Activated T-helper 2 cell treated with anti-CD3 and anti-CD28 coated beads, Interferon-gamma antibody, Interleukin-2, Interleukin-4, amounts not matched to agents 10 μg/mL and 5 μg/mL and 100 μg/mL, durations not matched to agents 14 hours and 24 hours and 36 hours (primary cell): ENCODE results near the gene LETMD1. TPM values are rescaled to one million over a fixed set of nuclear protein-coding genes. Genes with fewer than 3 reads are reported as not detected.
A peak's percentile ranks its signal among the peaks of the same experiment; 100 is the strongest.
"Not testable (repeated sequence)": the region's sequence is repeated elsewhere in the genome, so short reads cannot be mapped to it uniquely, and the experiment has no call there.

Experiments used
- DNase-seq: peaks from one replicate; pipeline ENCODE4 v3.0.0; 2021; ENCODE audit warnings: low spot score
- H3K27ac Mint-ChIP-seq: one replicate; pipeline ENCODE4 v1.8.0; 2021; ENCODE audit warnings: mixed read lengths
- H3K27me3 Mint-ChIP-seq: one replicate; pipeline ENCODE4 v1.8.0; 2021; ENCODE audit warnings: low read depth, mixed read lengths
- H3K36me3 Mint-ChIP-seq: one replicate; pipeline ENCODE4 v1.8.0; 2021; ENCODE audit warnings: low read depth, mixed read lengths
- H3K4me1 Mint-ChIP-seq: one replicate; pipeline ENCODE4 v1.8.0; 2021; ENCODE audit warnings: low read depth, mixed read lengths
- H3K4me3 Mint-ChIP-seq: one replicate; pipeline ENCODE4 v1.8.0; 2021; ENCODE audit warnings: low read depth, mild to moderate bottlenecking, moderate library complexity, mixed read lengths
- H3K9me3 Mint-ChIP-seq: one replicate; pipeline ENCODE4 v1.8.0; 2021; ENCODE audit warnings: mixed read lengths
- intact Hi-C: fragments of 100-400 bp; cut with micrococcal nuclease; formaldehyde crosslinking; loops from one replicate; pipeline ENCODE4 v1.15.1; 2023
- total RNA-seq: library from RNA; stranded (reverse); gene quantifications from 2 replicates; pipeline ENCODE4 v1.2.3, GENCODE V29; 2022

Gene LETMD1
- total RNA-seq, 1 donor from 2014 or later: 63.1 TPM

GRCh38 chr12:51067771-51068170 is 19.6 kb downstream of the LETMD1 start:
- peaks cover 58% of the 10 kb centered on the region for H3K36me3 Mint-ChIP-seq
- peaks cover 3% of the 10 kb centered on the region for H3K4me1 Mint-ChIP-seq
- H3K27ac Mint-ChIP-seq: no peak overlapping the region

GRCh38 chr12:51070004-51070403 is 21.9 kb downstream of the LETMD1 start:
- H3K27ac Mint-ChIP-seq: no peak overlapping the region
- intact Hi-C loops: no loop called here

More at GRCh38 chr12:51067771-51068170, 19.6 kb downstream of the LETMD1 start:
- H3K4me3 Mint-ChIP-seq: no peak overlapping the region
- no peaks in the 10 kb centered on the region for H3K27me3 Mint-ChIP-seq
- intact Hi-C loops: no loop called here
- H3K9me3 Mint-ChIP-seq: no peaks in the 10 kb centered on the region
- no peak for DNase-seq

GRCh38 chr12:51071663-51072062 is 23.5 kb downstream of the LETMD1 start:
- peaks cover 16% of the 10 kb centered on the region for H3K4me1 Mint-ChIP-seq
- no peaks in the 10 kb centered on the region for H3K9me3 Mint-ChIP-seq
- no peak for DNase-seq
- no peaks in the 10 kb centered on the region for H3K27me3 Mint-ChIP-seq
- H3K4me3 Mint-ChIP-seq: no peak overlapping the region
- peaks cover 44% of the 10 kb centered on the region for H3K36me3 Mint-ChIP-seq
- intact Hi-C loops: no loop called here
- no peak overlapping the region for H3K27ac Mint-ChIP-seq

More at GRCh38 chr12:51070004-51070403, 21.9 kb downstream of the LETMD1 start:
- peaks cover 5% of the 10 kb centered on the region for H3K4me1 Mint-ChIP-seq
- no peak overlapping the region for H3K4me3 Mint-ChIP-seq
- no peak for DNase-seq
- H3K9me3 Mint-ChIP-seq: no peaks in the 10 kb centered on the region
- H3K36me3 Mint-ChIP-seq: peaks cover 54% of the 10 kb centered on the region
- H3K27me3 Mint-ChIP-seq: no peaks in the 10 kb centered on the region

- intact Hi-C loops: no loop called here
Observed at GRCh38 chr12:51075390-51075789, 27.3 kb downstream of the LETMD1 start.

GRCh38 chr12:51076236-51076930 is 28.3 kb downstream of the LETMD1 start:
- H3K4me1 Mint-ChIP-seq: peaks cover 35% of the 10 kb centered on the region
- no peak overlapping the region for H3K4me3 Mint-ChIP-seq
- peaks cover 40% of the 10 kb centered on the region for H3K36me3 Mint-ChIP-seq
- intact Hi-C loops: no loop called here
- peak overlapping the region; percentile 44 for H3K27ac Mint-ChIP-seq
- no peaks in the 10 kb centered on the region for H3K9me3 Mint-ChIP-seq
- H3K27me3 Mint-ChIP-seq: no peaks in the 10 kb centered on the region
- DNase-seq: peak; percentile 13

More at GRCh38 chr12:51075390-51075789, 27.3 kb downstream of the LETMD1 start:
- Mint-ChIP-seq H3K9me3 (no peaks in the 10 kb centered on the region), H3K27ac (no peak overlapping the region), H3K36me3 (peaks cover 37% of the 10 kb centered on the region), H3K27me3 (no peaks in the 10 kb centered on the region), H3K4me3 (no peak overlapping the region), H3K4me1 (peaks cover 32% of the 10 kb centered on the region)
- no peak for DNase-seq

- Mint-ChIP-seq H3K27ac (no peak overlapping the region), H3K9me3 (no peaks in the 10 kb centered on the region), H3K36me3 (peaks cover 41% of the 10 kb centered on the region), H3K4me3 (no peak overlapping the region), H3K27me3 (no peaks in the 10 kb centered on the region), H3K4me1 (peaks cover 45% of the 10 kb centered on the region)
- intact Hi-C loops: no loop called here
- no peak for DNase-seq
Observed at GRCh38 chr12:51077930-51078329, 29.8 kb downstream of the LETMD1 start.

GRCh38 chr12:51078346-51078745 is 30.2 kb downstream of the LETMD1 start:
- H3K9me3 Mint-ChIP-seq, H3K27me3 Mint-ChIP-seq, H3K4me3 Mint-ChIP-seq, H3K27ac Mint-ChIP-seq, DNase-seq, intact Hi-C loops: not testable (repeated sequence)
- Mint-ChIP-seq H3K4me1 (peaks cover 45% of the 10 kb centered on the region), H3K36me3 (peaks cover 39% of the 10 kb centered on the region)

- DNase-seq, H3K9me3 Mint-ChIP-seq, intact Hi-C loops, H3K4me3 Mint-ChIP-seq, H3K27ac Mint-ChIP-seq, H3K27me3 Mint-ChIP-seq: not testable (repeated sequence)
- Mint-ChIP-seq H3K4me1 (peaks cover 49% of the 10 kb centered on the region), H3K36me3 (peaks cover 33% of the 10 kb centered on the region)
Observed at GRCh38 chr12:51078866-51079265, 30.7 kb downstream of the LETMD1 start.

- no peak overlapping the region for H3K27ac Mint-ChIP-seq
- peaks cover 29% of the 10 kb centered on the region for H3K36me3 Mint-ChIP-seq
- no peak overlapping the region for H3K4me3 Mint-ChIP-seq
- no peaks in the 10 kb centered on the region for H3K27me3 Mint-ChIP-seq
- no peak for DNase-seq
- intact Hi-C loops: loop anchor here (10.0 kb wide), 3 partner anchors 165 to 315 kb away; partner anchors contain the start of genes ATF1 and BIN2
- no peaks in the 10 kb centered on the region for H3K9me3 Mint-ChIP-seq
- H3K4me1 Mint-ChIP-seq: peaks cover 47% of the 10 kb centered on the region
Observed at GRCh38 chr12:51080136-51080535, 32.0 kb downstream of the LETMD1 start.

- intact Hi-C loops: loop anchor here (10.0 kb wide), 3 partner anchors 163 to 317 kb away; partner anchors contain the start of genes ATF1 and BIN2
- DNase-seq: no peak
- H3K27ac Mint-ChIP-seq: no peak overlapping the region
- H3K4me3 Mint-ChIP-seq: peak overlapping the region; percentile 31
- no peaks in the 10 kb centered on the region for H3K27me3 Mint-ChIP-seq
- H3K36me3 Mint-ChIP-seq: peaks cover 32% of the 10 kb centered on the region
- peaks cover 45% of the 10 kb centered on the region for H3K4me1 Mint-ChIP-seq
- H3K9me3 Mint-ChIP-seq: no peaks in the 10 kb centered on the region
Observed at GRCh38 chr12:51081421-51081820, 33.3 kb downstream of the LETMD1 start.

- intact Hi-C loops: loop anchor here (1.0 to 10.0 kb wide), 6 partner anchors 34 to 318 kb away; partner anchors contain the start of genes ATF1, BIN2, LETMD1 and TFCP2
- Mint-ChIP-seq H3K27ac (peak overlapping the region; percentile 90), H3K36me3 (peaks cover 32% of the 10 kb centered on the region), H3K27me3 (no peaks in the 10 kb centered on the region), H3K4me3 (peak overlapping the region; percentile 98), H3K4me1 (peaks cover 41% of the 10 kb centered on the region), H3K9me3 (no peaks in the 10 kb centered on the region)
- DNase-seq: no peak
Observed at GRCh38 chr12:51082561-51083125, 34.5 kb downstream of the LETMD1 start.

- Mint-ChIP-seq H3K9me3 (no peaks in the 10 kb centered on the region), H3K36me3 (peaks cover 29% of the 10 kb centered on the region), H3K4me1 (peaks cover 38% of the 10 kb centered on the region), H3K27me3 (no peaks in the 10 kb centered on the region), H3K4me3 (peak within 1 kb of the TSS; percentile 98), H3K27ac (peak within 1 kb of the TSS; percentile 90)
- DNase-seq: peak; percentile 94
- intact Hi-C loops: loop anchor here (1.0 to 10.0 kb wide), 6 partner anchors 35 to 318 kb away; partner anchors contain the start of genes ATF1, BIN2, LETMD1 and TFCP2
Observed at GRCh38 chr12:51083126-51083833, 35.2 kb downstream of the LETMD1 start, which contains the start of gene CSRNP2. Gene CSRNP2, minus strand, starts transcription at chr12:51083596. Its CDS starts 7,035 bp downstream, at chr12:51076561.
